Central memory CD8-positive, alpha-beta T cell (primary cell): ENCODE data around the gene STIM2.
A peak's percentile ranks its signal among the peaks of the same experiment; 100 is the strongest.

Experiments
- ATAC-seq: fragments of 150-1000 bp; cut with Tn5 transposase; replicated peaks from 2 replicates; pipeline ENCODE4 v1.10.0; 2022; ENCODE audit warnings: mild to moderate bottlenecking, moderate FRiP score, moderate number of reproducible peaks; ENCODE audit not compliant: poor library complexity, severe bottlenecking; ENCODE audit errors: extremely low read depth
- DNase-seq, 2 donors: peaks; one replicate each; pipeline ENCODE4 v3.0.0; 2021; ENCODE audit warnings: low spot score in 2 of 2
- H3K27ac Mint-ChIP-seq: one replicate; pipeline ENCODE4 v1.8.0; 2022; ENCODE audit warnings: low read depth, mild to moderate bottlenecking, moderate library complexity, mixed read lengths
- H3K27me3 Mint-ChIP-seq: one replicate; pipeline ENCODE4 v1.8.0; 2022; ENCODE audit warnings: mixed read lengths
- H3K36me3 Mint-ChIP-seq: one replicate; pipeline ENCODE4 v1.8.0; 2022; ENCODE audit warnings: mild to moderate bottlenecking, moderate library complexity, mixed read lengths; ENCODE audit not compliant: insufficient read depth
- H3K4me1 Mint-ChIP-seq: one replicate; pipeline ENCODE4 v1.8.0; 2022; ENCODE audit warnings: mixed read lengths
- H3K4me3 Mint-ChIP-seq: one replicate; pipeline ENCODE4 v1.8.0; 2022; ENCODE audit warnings: mild to moderate bottlenecking, moderate library complexity, mixed read lengths
- H3K9me3 Mint-ChIP-seq: one replicate; pipeline ENCODE4 v1.8.0; 2022; ENCODE audit warnings: mixed read lengths

STIM2 gene

GRCh38 chr4:26840786-26841185 lies 19.9 kb upstream of the STIM2 start:
- Mint-ChIP-seq H3K9me3 (no peaks in the 10 kb centered on the region), H3K27me3 (no peaks in the 10 kb centered on the region), H3K36me3 (no peaks in the 10 kb centered on the region), H3K4me1 (no peaks in the 10 kb centered on the region), H3K4me3 (no peak overlapping the region), H3K27ac (no peak overlapping the region)
- ATAC-seq = no peak
- DNase-seq = no peak

DNA sequence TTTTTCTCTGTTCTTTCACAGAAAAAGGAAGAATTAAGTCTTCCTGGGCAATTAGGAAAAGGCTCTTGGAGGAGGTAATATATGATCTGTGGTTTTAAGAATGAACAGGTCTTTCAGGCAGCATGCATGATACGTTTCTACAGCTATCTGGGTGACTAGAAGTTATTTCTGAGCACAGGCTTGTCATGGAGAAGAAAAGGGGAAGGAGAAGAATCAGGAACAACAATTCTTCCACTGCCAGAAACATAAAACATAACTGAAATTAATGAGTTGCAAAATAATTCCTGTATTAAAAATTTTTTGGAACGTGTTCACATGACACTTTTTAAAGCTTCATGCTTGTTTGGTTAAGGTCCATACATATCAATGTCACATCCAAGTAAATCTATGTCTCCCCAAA lies 17.7 kb upstream of the STIM2 start:
- DNase-seq = no peak
- no peak overlapping the region for H3K4me3 Mint-ChIP-seq
- H3K27ac Mint-ChIP-seq = no peak overlapping the region
- no peak for ATAC-seq
- H3K27me3 Mint-ChIP-seq = no peaks in the 10 kb centered on the region
- H3K9me3 Mint-ChIP-seq = no peaks in the 10 kb centered on the region
- no peaks in the 10 kb centered on the region for H3K4me1 Mint-ChIP-seq
- peaks cover 2% of the 10 kb centered on the region for H3K36me3 Mint-ChIP-seq

DNA sequence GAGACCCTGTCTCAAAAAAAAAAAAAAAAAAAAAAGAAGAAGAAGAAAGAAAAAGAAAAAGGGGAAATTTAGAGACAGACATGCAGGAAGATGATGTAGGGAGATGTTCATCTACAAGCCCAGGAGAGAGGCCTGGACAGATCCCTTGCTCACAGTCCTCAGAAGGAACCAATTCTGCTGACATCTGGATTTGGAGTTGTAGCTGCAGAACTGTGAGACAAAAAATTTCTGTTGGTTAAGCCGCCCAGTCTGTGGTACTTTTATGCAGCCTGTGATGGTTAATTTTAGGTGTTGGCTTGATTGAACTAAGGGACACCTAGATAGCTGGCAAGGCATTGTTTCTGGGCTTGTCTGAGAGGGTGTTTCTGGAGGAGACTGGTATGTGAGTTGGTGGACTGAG lies 10.1 kb upstream of the STIM2 start:
- Mint-ChIP-seq H3K36me3 (peaks cover 5% of the 10 kb centered on the region), H3K27me3 (no peaks in the 10 kb centered on the region), H3K9me3 (no peaks in the 10 kb centered on the region), H3K4me1 (no peaks in the 10 kb centered on the region), H3K4me3 (no peak overlapping the region), H3K27ac (no peak overlapping the region)
- ATAC-seq = no peak
- no peak for DNase-seq

DNA sequence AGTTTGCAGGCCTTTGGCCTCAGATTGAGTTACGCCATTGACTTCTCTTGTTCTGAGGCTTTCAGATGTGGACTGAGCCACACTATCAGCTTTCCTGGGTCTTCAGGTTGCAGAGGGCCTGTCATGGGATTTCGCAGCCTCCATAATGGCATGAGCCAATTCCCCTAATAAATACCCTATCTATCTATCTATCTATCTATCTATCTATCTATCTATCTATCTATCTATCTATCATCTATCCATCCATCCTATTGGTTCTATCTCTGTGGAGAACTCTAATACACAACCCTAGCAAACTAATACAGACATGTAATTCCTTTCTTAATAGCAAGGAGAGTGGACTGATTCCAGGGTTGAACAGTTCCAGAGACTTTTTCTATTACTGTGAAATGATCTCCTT lies 9.5 kb upstream of the STIM2 start:
- no peak for ATAC-seq
- Mint-ChIP-seq H3K36me3 (peaks cover 5% of the 10 kb centered on the region), H3K4me3 (no peak overlapping the region), H3K27me3 (no peaks in the 10 kb centered on the region), H3K27ac (no peak overlapping the region), H3K9me3 (no peaks in the 10 kb centered on the region), H3K4me1 (no peaks in the 10 kb centered on the region)
- DNase-seq = no peak

- no peaks in the 10 kb centered on the region for H3K9me3 Mint-ChIP-seq
- no peak overlapping the region for H3K27ac Mint-ChIP-seq
- peaks cover 1% of the 10 kb centered on the region for H3K36me3 Mint-ChIP-seq
- no peaks in the 10 kb centered on the region for H3K27me3 Mint-ChIP-seq
- H3K4me3 Mint-ChIP-seq = no peak overlapping the region
- peaks cover 27% of the 10 kb centered on the region for H3K4me1 Mint-ChIP-seq
- no peak for ATAC-seq
- no peak for DNase-seq
Observed at GRCh38 chr4:26854701-26855100, 5.9 kb upstream of the STIM2 start.

DNA sequence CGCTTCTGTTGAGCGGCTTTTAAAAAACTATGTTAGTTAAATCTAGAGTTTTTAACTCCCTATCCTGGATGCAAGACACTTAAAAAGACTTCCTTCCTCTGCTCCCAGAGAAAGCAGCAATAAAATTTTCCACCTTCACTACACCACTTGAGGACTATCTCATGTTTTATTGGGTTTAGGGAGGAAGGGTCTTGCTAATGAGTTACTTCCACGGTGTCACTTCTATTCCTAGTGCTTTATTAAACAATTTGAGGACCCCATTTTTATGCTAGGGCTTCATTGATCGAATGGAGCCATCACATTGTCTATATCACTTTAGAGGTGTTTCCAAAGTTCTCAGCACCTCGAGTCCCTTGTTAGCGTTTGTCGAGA lies 3.7 kb upstream of the STIM2 start:
- H3K27me3 Mint-ChIP-seq = no peaks in the 10 kb centered on the region
- peak overlapping the region; percentile 93 for H3K4me3 Mint-ChIP-seq
- H3K4me1 Mint-ChIP-seq = peaks cover 40% of the 10 kb centered on the region
- peak overlapping the region; percentile 98 for H3K27ac Mint-ChIP-seq
- ATAC-seq (no peak), DNase-seq (no peak)
- peaks cover 14% of the 10 kb centered on the region for H3K36me3 Mint-ChIP-seq
- no peaks in the 10 kb centered on the region for H3K9me3 Mint-ChIP-seq

DNA sequence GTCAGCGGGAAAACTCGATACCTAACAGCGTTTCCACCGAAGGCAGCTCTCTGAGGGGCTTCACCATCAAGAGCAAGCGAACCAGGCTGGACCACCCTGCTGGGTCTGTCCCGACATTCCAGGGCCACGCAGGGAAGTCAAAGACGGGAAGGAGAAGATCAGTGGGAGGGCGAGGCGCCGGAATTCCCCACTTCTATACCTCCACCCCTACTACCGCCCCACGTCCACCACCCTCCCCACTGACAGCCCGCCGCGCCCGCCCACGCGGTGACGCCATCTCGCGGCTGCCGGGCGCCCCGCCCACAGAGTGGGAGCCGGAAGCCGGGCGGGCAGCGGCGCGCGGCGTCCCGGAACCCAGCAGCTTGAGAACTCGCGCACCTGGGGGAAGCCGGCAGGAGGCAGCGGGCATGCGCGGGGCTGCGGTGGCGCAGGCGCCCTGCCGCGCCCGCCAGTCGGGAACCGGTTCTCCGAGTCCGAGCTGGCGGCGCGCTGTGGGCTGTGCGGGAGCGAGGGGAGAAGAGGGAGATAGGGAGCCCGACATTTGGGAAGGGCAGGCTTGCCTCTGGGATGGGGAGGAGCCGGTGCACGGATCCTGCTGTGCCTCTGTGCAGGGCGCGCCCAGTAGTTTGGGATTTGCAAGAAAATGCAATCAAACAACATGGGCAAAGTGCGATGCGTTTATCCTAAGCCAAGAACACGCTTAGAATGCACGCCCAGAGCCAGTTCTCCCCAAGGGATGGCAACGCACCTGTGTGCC lies 3.2 kb upstream of the STIM2 start:
- DNase-seq (peak; percentile 91), ATAC-seq (peak; percentile 57)
- Mint-ChIP-seq H3K4me1 (peaks cover 43% of the 10 kb centered on the region), H3K27me3 (no peaks in the 10 kb centered on the region), H3K4me3 (peak overlapping the region; percentile 93), H3K36me3 (peaks cover 14% of the 10 kb centered on the region), H3K27ac (peak overlapping the region; percentile 98), H3K9me3 (no peaks in the 10 kb centered on the region)

DNA sequence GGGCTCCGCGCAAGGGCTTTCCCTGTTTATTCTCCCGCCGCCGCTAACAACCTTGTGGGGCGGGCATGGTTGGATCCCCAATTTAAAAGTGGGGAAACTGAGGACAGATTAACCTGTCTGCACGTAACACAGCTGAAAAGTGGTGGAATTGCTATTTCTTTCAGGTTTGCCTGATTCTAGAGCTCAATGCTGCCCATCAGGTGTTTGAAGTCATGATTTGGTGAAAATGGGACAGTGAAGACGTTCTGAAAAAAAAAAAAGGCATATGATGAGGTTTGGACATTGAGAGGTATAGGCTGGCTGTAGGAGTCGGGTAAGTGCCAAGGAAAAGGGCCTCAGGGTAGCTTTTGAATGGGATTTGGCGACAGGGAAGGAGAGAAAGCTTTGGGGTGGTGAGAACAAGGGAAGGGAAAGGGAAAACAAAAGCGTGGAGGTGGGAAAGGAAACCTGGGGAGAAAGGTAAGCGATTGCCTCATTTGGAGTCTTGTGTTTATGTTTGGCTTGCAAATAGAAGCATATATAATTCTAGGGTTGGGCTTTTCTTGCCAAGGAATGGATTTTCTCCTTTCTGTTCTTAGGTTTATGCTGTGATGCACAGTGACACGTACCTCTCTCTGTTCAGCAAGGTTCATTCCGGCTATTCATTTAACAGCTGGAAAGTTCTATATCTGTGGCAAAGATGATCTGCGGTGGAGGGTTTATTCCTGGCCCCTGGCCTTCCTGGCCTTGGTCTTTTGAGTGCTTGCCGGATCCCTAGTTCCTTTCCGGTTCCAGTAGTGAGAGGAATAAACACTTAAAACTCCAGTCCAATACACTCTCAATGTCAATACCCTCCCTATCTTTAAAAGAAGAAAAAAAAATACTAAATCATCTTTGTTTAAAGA lies 2.4 kb upstream of the STIM2 start:
- Mint-ChIP-seq H3K4me1 (peaks cover 49% of the 10 kb centered on the region), H3K9me3 (no peaks in the 10 kb centered on the region), H3K27ac (peak overlapping the region; percentile 98), H3K36me3 (peaks cover 14% of the 10 kb centered on the region), H3K27me3 (no peaks in the 10 kb centered on the region), H3K4me3 (peak overlapping the region; percentile 93)
- DNase-seq (no peak), ATAC-seq (no peak)

DNA sequence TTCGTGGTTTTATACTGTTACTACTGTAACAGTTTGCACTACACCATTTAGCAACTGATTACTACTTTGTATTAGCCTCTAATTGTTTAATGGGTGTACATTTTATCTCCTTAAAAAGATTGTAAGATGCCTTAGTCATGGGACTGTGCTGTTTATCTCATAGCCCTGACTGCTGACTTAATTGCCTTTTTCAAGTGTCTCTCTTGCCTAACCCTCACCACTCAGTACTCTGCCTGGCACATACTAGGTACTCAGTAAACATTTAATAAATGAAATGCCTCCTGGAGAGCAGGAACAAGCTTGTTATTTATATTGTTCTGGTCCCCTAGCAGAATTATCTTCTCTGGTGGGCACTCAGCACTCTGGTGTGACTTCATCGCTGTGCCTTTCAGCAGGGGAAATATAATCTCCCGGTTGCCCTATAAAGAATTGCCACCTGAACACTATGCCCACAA lies 1.7 kb upstream of the STIM2 start:
- peak overlapping the region; percentile 98 for H3K27ac Mint-ChIP-seq

DNA sequence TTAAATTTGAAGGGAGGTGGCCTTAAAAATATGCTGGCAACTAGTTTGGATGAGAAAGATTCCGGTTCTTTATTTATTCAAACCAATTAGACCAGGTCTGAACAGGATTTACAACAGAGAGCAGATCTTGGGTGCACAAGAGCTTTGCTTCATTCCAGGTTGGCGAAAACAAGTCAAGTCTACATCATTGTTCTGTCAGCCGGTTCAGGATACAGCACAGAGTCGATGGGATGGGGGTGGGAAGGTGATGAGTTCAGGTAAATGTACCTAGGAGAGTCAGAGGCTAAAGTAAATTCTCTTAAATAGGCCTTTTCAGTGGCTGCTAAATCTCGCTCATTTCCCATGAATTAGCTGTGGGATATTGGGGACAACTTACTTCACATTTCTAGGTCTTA lies 882 bp upstream of the STIM2 start:
- Mint-ChIP-seq H3K36me3 (peaks cover 14% of the 10 kb centered on the region), H3K4me1 (peaks cover 61% of the 10 kb centered on the region), H3K9me3 (no peaks in the 10 kb centered on the region), H3K4me3 (peak overlapping the region; percentile 93), H3K27ac (peak overlapping the region; percentile 98), H3K27me3 (no peaks in the 10 kb centered on the region)
- ATAC-seq = no peak
- no peak for DNase-seq

More for the DNA sequence above, 1.7 kb upstream of the STIM2 start:
- H3K4me1 Mint-ChIP-seq = peaks cover 56% of the 10 kb centered on the region
- no peak for ATAC-seq
- H3K27me3 Mint-ChIP-seq = no peaks in the 10 kb centered on the region
- peaks cover 14% of the 10 kb centered on the region for H3K36me3 Mint-ChIP-seq
- peak overlapping the region; percentile 93 for H3K4me3 Mint-ChIP-seq
- DNase-seq = no peak
- no peaks in the 10 kb centered on the region for H3K9me3 Mint-ChIP-seq

DNA sequence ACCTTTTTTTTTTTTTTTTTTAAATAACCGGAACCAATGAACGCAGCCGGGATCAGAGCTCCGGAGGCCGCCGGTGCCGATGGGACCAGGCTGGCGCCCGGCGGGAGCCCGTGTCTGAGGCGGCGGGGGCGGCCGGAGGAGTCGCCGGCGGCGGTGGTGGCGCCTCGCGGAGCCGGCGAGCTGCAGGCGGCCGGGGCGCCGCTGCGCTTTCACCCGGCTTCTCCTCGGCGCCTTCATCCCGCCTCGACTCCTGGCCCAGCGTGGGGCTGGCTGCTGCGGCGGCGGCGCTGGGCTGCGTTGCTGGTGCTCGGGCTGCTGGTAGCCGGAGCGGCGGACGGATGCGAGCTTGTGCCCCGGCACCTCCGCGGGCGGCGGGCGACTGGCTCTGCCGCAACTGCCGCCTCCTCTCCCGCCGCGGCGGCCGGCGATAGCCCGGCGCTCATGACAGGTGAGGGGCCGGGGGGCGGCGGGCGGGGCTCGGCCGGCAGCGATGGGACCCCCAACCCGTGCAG lies 337 bp downstream of the STIM2 start:
- Mint-ChIP-seq H3K36me3 (peaks cover 14% of the 10 kb centered on the region), H3K4me1 (peaks cover 67% of the 10 kb centered on the region), H3K27ac (peak overlapping the region; percentile 98), H3K9me3 (no peaks in the 10 kb centered on the region), H3K27me3 (no peaks in the 10 kb centered on the region), H3K4me3 (peak overlapping the region; percentile 98)
- DNase-seq (peak; percentile 34 to 45), ATAC-seq (peak; percentile 17)

DNA sequence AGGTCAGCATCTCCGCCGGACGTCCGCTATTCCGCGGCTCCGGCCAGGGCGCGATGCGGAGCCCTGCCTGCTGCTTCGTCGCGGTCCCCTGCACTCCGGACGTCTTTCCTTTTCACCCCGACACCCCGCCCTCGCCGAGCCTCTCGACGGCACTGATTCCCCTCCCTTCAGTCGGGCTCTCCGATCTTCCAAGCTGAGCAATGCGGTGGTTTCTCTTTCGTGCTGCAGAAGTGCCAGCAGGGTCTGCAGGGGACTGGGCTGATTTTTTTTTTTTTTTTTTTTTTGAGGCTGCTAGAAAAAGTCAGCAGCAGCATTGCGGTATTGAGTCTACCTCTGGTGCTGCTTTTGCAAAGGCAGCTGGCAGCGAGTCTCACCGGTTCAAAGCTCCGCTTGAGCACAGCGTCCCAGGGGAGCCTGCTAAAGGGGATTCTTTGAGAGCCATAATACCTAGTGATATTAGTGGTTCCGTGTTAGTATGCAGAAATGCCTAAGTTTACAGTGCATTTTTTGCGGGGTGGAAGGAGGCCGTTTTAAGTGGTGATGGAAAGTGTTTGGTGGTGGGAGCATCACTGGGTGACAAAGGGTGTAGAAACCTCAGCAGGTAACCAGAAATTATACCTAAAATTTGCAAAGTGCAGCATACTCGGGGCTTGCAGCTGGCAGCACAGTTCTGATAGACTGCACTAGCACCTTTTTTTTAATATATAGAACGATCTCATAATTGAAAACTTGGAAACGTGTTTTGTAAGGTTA lies 969 bp downstream of the STIM2 start:
- no peaks in the 10 kb centered on the region for H3K9me3 Mint-ChIP-seq
- ATAC-seq = peak; percentile 35
- peak overlapping the region; percentile 98 for H3K27ac Mint-ChIP-seq
- DNase-seq = peak; percentile 55 to 70
- peaks cover 73% of the 10 kb centered on the region for H3K4me1 Mint-ChIP-seq
- H3K36me3 Mint-ChIP-seq = peaks cover 18% of the 10 kb centered on the region
- peak overlapping the region; percentile 98 for H3K4me3 Mint-ChIP-seq
- no peaks in the 10 kb centered on the region for H3K27me3 Mint-ChIP-seq
